Stimulated activated effector memory CD8-positive, alpha-beta T cell treated with anti-CD3 and anti-CD28 coated beads, Interleukin-12 subunit alpha, Interleukin-12 subunit beta, amount 100 ng/mL, for 72 hours (primary cell): ENCODE results near the gene SMCO4.
"Not testable (repeated sequence)": the region's sequence is repeated elsewhere in the genome, so short reads cannot be mapped to it uniquely, and the experiment has no call there.

ENCODE experiments used
- ATAC-seq: fragments of 150-1000 bp; cut with Tn5 transposase; 2 replicates; pipeline ENCODE4 v1.10.0; 2021
- DNase-seq, 2 donors: peaks; one replicate each; pipeline ENCODE4 v3.0.0; 2021 to 2022; ENCODE audit warnings: low spot score in 2 of 2
- H3K27ac Mint-ChIP-seq: one replicate; pipeline ENCODE4 v1.8.0; 2022; ENCODE audit warnings: mild to moderate bottlenecking, mixed read lengths
- H3K36me3 Mint-ChIP-seq: one replicate; pipeline ENCODE4 v1.8.0; 2022; ENCODE audit warnings: mild to moderate bottlenecking, mixed read lengths
- H3K4me1 Mint-ChIP-seq: one replicate; pipeline ENCODE4 v1.8.0; 2022; ENCODE audit warnings: mixed read lengths
- H3K4me3 Mint-ChIP-seq: one replicate; pipeline ENCODE4 v1.8.0; 2022; ENCODE audit warnings: mild to moderate bottlenecking, mixed read lengths
- H3K9me3 Mint-ChIP-seq: one replicate; pipeline ENCODE4 v1.8.0; 2022; ENCODE audit warnings: mixed read lengths

SMCO4 gene

GRCh38 chr11:93541884-93542810, 1.0 kb downstream of the SMCO4 start:
- Mint-ChIP-seq H3K4me1 (peaks cover 30% of the 10 kb centered on the region), H3K27ac (peak overlapping the region; percentile 81), H3K9me3 (no peaks in the 10 kb centered on the region), H3K4me3 (peak overlapping the region; percentile 83), H3K36me3 (no peaks in the 10 kb centered on the region)
- DNase-seq (peak; percentile 17 to 75), ATAC-seq (peak; percentile 73)

GRCh38 chr11:93540896-93541553, 2.2 kb downstream of the SMCO4 start:
- no peaks in the 10 kb centered on the region for H3K36me3 Mint-ChIP-seq

GRCh38 chr11:93540337-93540736, 2.9 kb downstream of the SMCO4 start:
- ATAC-seq (no peak), DNase-seq (no peak)
- Mint-ChIP-seq H3K36me3 (no peaks in the 10 kb centered on the region), H3K4me3 (no peak overlapping the region), H3K27ac (no peak overlapping the region), H3K9me3 (no peaks in the 10 kb centered on the region), H3K4me1 (peaks cover 41% of the 10 kb centered on the region)

More at GRCh38 chr11:93540896-93541553, 2.2 kb downstream of the SMCO4 start:
- DNase-seq (no peak), ATAC-seq (no peak)
- Mint-ChIP-seq H3K9me3 (no peaks in the 10 kb centered on the region), H3K4me1 (peaks cover 36% of the 10 kb centered on the region), H3K27ac (no peak overlapping the region), H3K4me3 (no peak overlapping the region)

GRCh38 chr11:93537767-93538261, 5.4 kb downstream of the SMCO4 start:
- no peak overlapping the region for H3K4me3 Mint-ChIP-seq
- no peaks in the 10 kb centered on the region for H3K36me3 Mint-ChIP-seq
- H3K27ac Mint-ChIP-seq, result no peak overlapping the region

GRCh38 chr11:93537049-93537448, 6.1 kb downstream of the SMCO4 start:
- H3K27ac Mint-ChIP-seq, result no peak overlapping the region
- no peak for ATAC-seq
- H3K9me3 Mint-ChIP-seq, result no peaks in the 10 kb centered on the region
- peaks cover 44% of the 10 kb centered on the region for H3K4me1 Mint-ChIP-seq
- no peak overlapping the region for H3K4me3 Mint-ChIP-seq
- H3K36me3 Mint-ChIP-seq, result no peaks in the 10 kb centered on the region
- no peak for DNase-seq

More at GRCh38 chr11:93537767-93538261, 5.4 kb downstream of the SMCO4 start:
- Mint-ChIP-seq H3K4me1 (peaks cover 40% of the 10 kb centered on the region), H3K9me3 (no peaks in the 10 kb centered on the region)
- ATAC-seq (no peak), DNase-seq (no peak)

- no peaks in the 10 kb centered on the region for H3K36me3 Mint-ChIP-seq
- H3K4me1 Mint-ChIP-seq, result peaks cover 45% of the 10 kb centered on the region
- no peak overlapping the region for H3K27ac Mint-ChIP-seq
- H3K4me3 Mint-ChIP-seq, result no peak overlapping the region
- ATAC-seq (no peak), DNase-seq (no peak)
- no peaks in the 10 kb centered on the region for H3K9me3 Mint-ChIP-seq
Measured at GRCh38 chr11:93536101-93536861, 6.9 kb downstream of the SMCO4 start.

GRCh38 chr11:93535578-93535977, 7.6 kb downstream of the SMCO4 start:
- ATAC-seq, H3K9me3 Mint-ChIP-seq, H3K4me3 Mint-ChIP-seq, H3K36me3 Mint-ChIP-seq, DNase-seq: not testable (repeated sequence)
- peak overlapping the region; percentile 24 for H3K27ac Mint-ChIP-seq
- peaks cover 51% of the 10 kb centered on the region for H3K4me1 Mint-ChIP-seq

GRCh38 chr11:93532806-93533205, 10.4 kb downstream of the SMCO4 start:
- H3K27ac Mint-ChIP-seq, result peak overlapping the region; percentile 88
- no peak for ATAC-seq
- peak overlapping the region; percentile 31 for H3K4me3 Mint-ChIP-seq

GRCh38 chr11:93532281-93532789, 10.9 kb downstream of the SMCO4 start:
- ATAC-seq (peak; percentile 86), DNase-seq (no peak)
- peak overlapping the region; percentile 88 for H3K27ac Mint-ChIP-seq
- H3K36me3 Mint-ChIP-seq, result peaks cover 8% of the 10 kb centered on the region
- H3K4me1 Mint-ChIP-seq, result peaks cover 62% of the 10 kb centered on the region
- no peaks in the 10 kb centered on the region for H3K9me3 Mint-ChIP-seq
- H3K4me3 Mint-ChIP-seq, result peak overlapping the region; percentile 31

More at GRCh38 chr11:93532806-93533205, 10.4 kb downstream of the SMCO4 start:
- DNase-seq, result no peak
- H3K4me1 Mint-ChIP-seq, result peaks cover 67% of the 10 kb centered on the region
- peaks cover 8% of the 10 kb centered on the region for H3K36me3 Mint-ChIP-seq
- no peaks in the 10 kb centered on the region for H3K9me3 Mint-ChIP-seq

- DNase-seq (no peak), ATAC-seq (no peak)
- Mint-ChIP-seq H3K36me3 (peaks cover 8% of the 10 kb centered on the region), H3K4me1 (peaks cover 69% of the 10 kb centered on the region), H3K27ac (peak overlapping the region; percentile 88), H3K4me3 (peak overlapping the region; percentile 37), H3K9me3 (no peaks in the 10 kb centered on the region)
Measured at GRCh38 chr11:93530468-93530826, 12.7 kb downstream of the SMCO4 start.

- Mint-ChIP-seq H3K9me3 (no peaks in the 10 kb centered on the region), H3K36me3 (peaks cover 8% of the 10 kb centered on the region), H3K4me1 (peaks cover 69% of the 10 kb centered on the region), H3K27ac (peak overlapping the region; percentile 88), H3K4me3 (peak overlapping the region; percentile 37)
- peak; percentile 31 for ATAC-seq
- DNase-seq, result no peak
Measured at GRCh38 chr11:93529707-93530467, 13.3 kb downstream of the SMCO4 start.

GRCh38 chr11:93528757-93529645, 14.2 kb downstream of the SMCO4 start:
- Mint-ChIP-seq H3K9me3 (no peaks in the 10 kb centered on the region), H3K4me3 (peak overlapping the region; percentile 37), H3K36me3 (peaks cover 8% of the 10 kb centered on the region), H3K27ac (peak overlapping the region; percentile 88), H3K4me1 (peaks cover 78% of the 10 kb centered on the region)
- DNase-seq (no peak), ATAC-seq (no peak)

GRCh38 chr11:93528252-93528651, 14.9 kb downstream of the SMCO4 start:
- ATAC-seq, result no peak
- Mint-ChIP-seq H3K4me3 (peak overlapping the region; percentile 37), H3K36me3 (peaks cover 8% of the 10 kb centered on the region), H3K4me1 (peaks cover 81% of the 10 kb centered on the region), H3K9me3 (no peaks in the 10 kb centered on the region), H3K27ac (no peak overlapping the region)
- DNase-seq, result no peak
